Type B pancreatic cell (in vitro differentiated cells): ENCODE results near the gene THEM5. TPM values are rescaled to one million over a fixed set of nuclear protein-coding genes. Genes with fewer than 3 reads are reported as not detected.

ENCODE experiments used
- DNase-seq: peaks from one replicate; pipeline ENCODE4 v3.0.0; 2021; ENCODE audit warnings: mixed read lengths; ENCODE audit not compliant: unreplicated experiment; ENCODE audit errors: extremely low spot score
- H3K27ac Mint-ChIP-seq: 2 replicates; pipeline ENCODE4 v1.8.0; 2021; ENCODE audit warnings: mild to moderate bottlenecking, mixed read lengths
- H3K27me3 Mint-ChIP-seq: 2 replicates; pipeline ENCODE4 v1.8.0; 2021; ENCODE audit warnings: mixed read lengths
- H3K36me3 Mint-ChIP-seq: 2 replicates; pipeline ENCODE4 v1.8.0; 2021; ENCODE audit warnings: mixed read lengths
- H3K4me1 Mint-ChIP-seq: one replicate; pipeline ENCODE4 v1.8.0; 2021; ENCODE audit warnings: mixed read lengths; ENCODE audit not compliant: unreplicated experiment
- H3K4me3 Mint-ChIP-seq: 2 replicates; pipeline ENCODE4 v1.8.0; 2021; ENCODE audit warnings: mild to moderate bottlenecking, mixed read lengths
- H3K9me3 Mint-ChIP-seq: 2 replicates; pipeline ENCODE4 v1.8.0; 2021; ENCODE audit warnings: mixed read lengths
- CTCF ChIP-seq: fragments of 200-600 bp; sonication (generic); conservative IDR thresholded peaks from 2 replicates; pipeline ENCODE4 v1.5.0; 2021; ENCODE audit warnings: antibody characterized with exemption, mild to moderate bottlenecking
- total RNA-seq: library from RNA; stranded (reverse); gene quantifications from 2 replicates; pipeline ENCODE4 v1.2.1, GENCODE V29; 2021; ENCODE audit warnings: low replicate concordance

THEM5 gene
- total RNA-seq, 1 donor from 2014 or later: not detected

- H3K36me3 Mint-ChIP-seq: no peaks in the 10 kb centered on the region
- DNase-seq: no peak
- H3K4me3 Mint-ChIP-seq: no peak overlapping the region
- H3K4me1 Mint-ChIP-seq: peaks cover 10% of the 10 kb centered on the region
- peaks cover 47% of the 10 kb centered on the region for H3K27me3 Mint-ChIP-seq
- H3K9me3 Mint-ChIP-seq: no peaks in the 10 kb centered on the region
- peak overlapping the region; percentile 50 for H3K27ac Mint-ChIP-seq
- no peak for TF ChIP-seq CTCF
Observed at GRCh38 chr1:151809290-151809984, 44.1 kb downstream of the THEM5 start.

GRCh38 chr1:151807766-151808165, 45.7 kb downstream of the THEM5 start:
- no peaks in the 10 kb centered on the region for H3K36me3 Mint-ChIP-seq
- peaks cover 10% of the 10 kb centered on the region for H3K4me1 Mint-ChIP-seq
- peaks cover 59% of the 10 kb centered on the region for H3K27me3 Mint-ChIP-seq

GRCh38 chr1:151807131-151807530, 46.4 kb downstream of the THEM5 start:
- TF ChIP-seq CTCF: no peak
- no peak overlapping the region for H3K4me3 Mint-ChIP-seq
- H3K9me3 Mint-ChIP-seq: no peaks in the 10 kb centered on the region
- no peak for DNase-seq
- H3K36me3 Mint-ChIP-seq: no peaks in the 10 kb centered on the region
- H3K27me3 Mint-ChIP-seq: peaks cover 55% of the 10 kb centered on the region
- peaks cover 10% of the 10 kb centered on the region for H3K4me1 Mint-ChIP-seq
- H3K27ac Mint-ChIP-seq: no peak overlapping the region

More at GRCh38 chr1:151807766-151808165, 45.7 kb downstream of the THEM5 start:
- Mint-ChIP-seq H3K4me3 (no peak overlapping the region), H3K9me3 (no peaks in the 10 kb centered on the region), H3K27ac (peak overlapping the region; percentile 1)
- no peak for DNase-seq
- TF ChIP-seq CTCF: no peak

GRCh38 chr1:151806170-151806569, 47.3 kb downstream of the THEM5 start:
- no peak for DNase-seq
- no peak overlapping the region for H3K4me3 Mint-ChIP-seq
- peaks cover 51% of the 10 kb centered on the region for H3K27me3 Mint-ChIP-seq
- peaks cover 10% of the 10 kb centered on the region for H3K4me1 Mint-ChIP-seq
- H3K27ac Mint-ChIP-seq: no peak overlapping the region
- H3K36me3 Mint-ChIP-seq: no peaks in the 10 kb centered on the region
- TF ChIP-seq CTCF: no peak
- H3K9me3 Mint-ChIP-seq: no peaks in the 10 kb centered on the region

GRCh38 chr1:151805066-151805820, 48.3 kb downstream of the THEM5 start, which contains the start of gene LINGO4:
TSS of gene LINGO4 (minus strand) at chr1:151805419. CDS start at chr1:151802704, 2,715 bp downstream.
- Mint-ChIP-seq H3K9me3 (no peaks in the 10 kb centered on the region), H3K4me1 (peaks cover 10% of the 10 kb centered on the region), H3K4me3 (no peak within 1 kb of the TSS), H3K36me3 (no peaks in the 10 kb centered on the region), H3K27ac (no peak within 1 kb of the TSS), H3K27me3 (peaks cover 54% of the 10 kb centered on the region)
- DNase-seq: no peak
- no peak for TF ChIP-seq CTCF
